GM12878 (cell line): Measurements from ENCODE around the gene LMTK2. TPM values are rescaled to one million over a fixed set of nuclear protein-coding genes. Genes with fewer than 3 reads are reported as not detected.

Experiments used
- ASH2L ChIP-seq: fragments of 300-600, 200-600 bp; sonication (generic); IDR thresholded peaks from 2 replicates; pipeline ENCODE4 v1.6.1; 2017; ENCODE audit warnings: low read depth, mild to moderate bottlenecking, borderline replicate concordance
- ATF7 ChIP-seq: fragments of 450-650 bp; IDR thresholded peaks from 2 replicates; pipeline ENCODE4 v1.6.1; 2016; ENCODE audit warnings: low read depth, mild to moderate bottlenecking
- CBX3 ChIP-seq: fragments of 200-600 bp; sonication (generic); IDR thresholded peaks from 2 replicates; pipeline ENCODE4 v1.6.1; 2016; ENCODE audit warnings: low read depth, borderline replicate concordance
- E4F1 ChIP-seq: fragments of 450-650 bp; IDR thresholded peaks from 2 replicates; pipeline ENCODE4 v1.6.1; 2018; ENCODE audit warnings: borderline replicate concordance, mild to moderate bottlenecking; ENCODE audit not compliant: partially characterized antibody
- EP300 ChIP-seq, 2 experiments: fragments of 150-350 bp in 1 of 2; IDR thresholded peaks; 2 replicates each; pipeline ENCODE4 v1.6.1; 2011 to 2012; ENCODE audit warnings: low read depth in 2 of 2, low read length in 2 of 2, borderline replicate concordance in 1 of 2, improper control_type of control experiment in 1 of 2, inconsistent platforms in 1 of 2; ENCODE audit not compliant: control insufficient read depth in 1 of 2
- HDAC6 ChIP-seq: fragments of 200-600 bp; sonication (generic); IDR thresholded peaks from one replicate; pipeline ENCODE4 v1.8.0; 2017; ENCODE audit warnings: antibody characterized with exemption; ENCODE audit not compliant: unreplicated experiment
- HSF1 ChIP-seq: fragments of 150-350 bp; IDR thresholded peaks from 2 replicates; pipeline ENCODE4 v1.6.1; 2014; ENCODE audit warnings: mild to moderate bottlenecking, low read depth, low read length
- LARP7 ChIP-seq: fragments of 450-650 bp; IDR thresholded peaks from 2 replicates; pipeline ENCODE4 v1.6.1; 2017; ENCODE audit warnings: mild to moderate bottlenecking
- MEF2B ChIP-seq: fragments of 450-650 bp; IDR thresholded peaks from 2 replicates; pipeline ENCODE4 v1.6.1; 2018; ENCODE audit warnings: mild to moderate bottlenecking, moderate library complexity; ENCODE audit not compliant: partially characterized antibody, poor library complexity, severe bottlenecking
- POLR2A ChIP-seq: IDR thresholded peaks from 2 replicates; pipeline ENCODE4 v1.6.1; 2011; ENCODE audit warnings: low read depth, mild to moderate bottlenecking, low read length
- RUNX3 ChIP-seq: IDR thresholded peaks from 2 replicates; pipeline ENCODE4 v1.6.1; 2012; ENCODE audit warnings: low read length, inconsistent platforms
- SIX5 ChIP-seq: IDR thresholded peaks from 2 replicates; pipeline ENCODE4 v1.6.1; 2011; ENCODE audit warnings: mild to moderate bottlenecking, low read depth, low read length, moderate library complexity; ENCODE audit not compliant: severe bottlenecking
- SKIL ChIP-seq: fragments of 450-650 bp; IDR thresholded peaks from 2 replicates; pipeline ENCODE4 v1.6.1; 2017; ENCODE audit warnings: mild to moderate bottlenecking, low read depth, inconsistent platforms; ENCODE audit not compliant: poor library complexity, severe bottlenecking
- SMAD1 ChIP-seq: fragments of 450-650 bp; IDR thresholded peaks from 2 replicates; pipeline ENCODE4 v1.6.1; 2018; ENCODE audit warnings: mild to moderate bottlenecking, low read depth; ENCODE audit not compliant: partially characterized antibody
- SPI1 ChIP-seq: IDR thresholded peaks from 2 replicates; pipeline ENCODE4 v1.6.1; 2011; ENCODE audit warnings: low read depth, mild to moderate bottlenecking, low read length, moderate library complexity, borderline replicate concordance; ENCODE audit not compliant: insufficient read depth
- TBL1XR1 ChIP-seq: IDR thresholded peaks from 2 replicates; pipeline ENCODE4 v1.6.1; 2012; ENCODE audit warnings: low read depth, low read length, improper control_type of control experiment
- TCF7 ChIP-seq: IDR thresholded peaks from 2 replicates; pipeline ENCODE4 v1.6.1; 2014; ENCODE audit warnings: antibody characterized with exemption, borderline replicate concordance
- WRNIP1 ChIP-seq: IDR thresholded peaks from 2 replicates; pipeline ENCODE4 v1.6.1; 2011; ENCODE audit warnings: low read depth, low read length, improper control_type of control experiment, borderline replicate concordance
- ZNF687 ChIP-seq: fragments of 450-650 bp; IDR thresholded peaks from 2 replicates; pipeline ENCODE4 v1.6.1; 2017; ENCODE audit warnings: mild to moderate bottlenecking, moderate library complexity
- polyA plus RNA-seq, 11 experiments: library from polyadenylated mRNA; depleted of rRNA in 4 of 11; unstranded in 6 of 11; stranded (reverse) in 5 of 11; fragments of >200 nt; fragmentation: Nextera tagmentation in 4 of 11; fragmentation: Illumina TruSeq in 1 of 11; extraction: Ambion mirVana in 4 of 11; extraction: Trizol in 1 of 11; gene quantifications; 1 replicate in 1 of 11; 2 replicates in 10 of 11; pipeline versions ENCODE4 v1.2.1 to v1.2.3, GENCODE V29; 2011 to 2016; ENCODE audit warnings: inconsistent platforms in 2 of 11, missing spikeins in 2 of 11, low read depth in 1 of 11
- total RNA-seq, 4 experiments: library from RNA; depleted of rRNA in 3 of 4; stranded (reverse); fragments of >200 nt in 3 of 4; fragmentation: Illumina TruSeq in 1 of 4; extraction: Trizol in 1 of 4; gene quantifications; 2 replicates each; pipeline versions ENCODE4 v1.2.1 to v1.2.3, GENCODE V29; 2013 to 2021

Gene LMTK2
- total and polyA plus RNA-seq, 10 of the 15 experiments (the other 5 are each of a cell fraction or from before 2014, with no cell fraction given): 0.68 to 8.7 (median 4.6) TPM

- no peak for TF ChIP-seq HSF1
- TF ChIP-seq E4F1: no peak
- TF ChIP-seq ASH2L: no peak
- TF ChIP-seq HDAC6: no peak
- peak; percentile 100 for TF ChIP-seq SPI1
- TF ChIP-seq ATF7: peak; percentile 78
- no peak for TF ChIP-seq POLR2A
- no peak for TF ChIP-seq SMAD1
- no peak for TF ChIP-seq ZNF687
- peak; percentile 95 to 98 for TF ChIP-seq EP300 (IDR thresholded peaks at IDR 0.05; ENCODE audit: borderline replicate concordance in 1 of 2, control insufficient read depth in 1 of 2, low read depth in 2 of 2, low read length in 2 of 2)
- TF ChIP-seq LARP7: no peak
- no peak for TF ChIP-seq CBX3
- no peak for TF ChIP-seq WRNIP1
- TF ChIP-seq SKIL: peak; percentile 94
- TF ChIP-seq MEF2B: peak; percentile 94
- TF ChIP-seq TBL1XR1: peak; percentile 99
- no peak for TF ChIP-seq SIX5
- TF ChIP-seq TCF7: peak; percentile 90
- peak; percentile 100 for TF ChIP-seq RUNX3
Observed at GRCh38 chr7:98202367-98203195, 95.9 kb downstream of the LMTK2 start (continued).
